ENCODE results near the gene UFD1. TPM values are rescaled to one million over a fixed set of nuclear protein-coding genes. Genes with fewer than 3 reads are reported as not detected.

Gene UFD1
- total and polyA plus RNA-seq, 2 of the 13 experiments (the other 11 are each of a cell fraction or from before 2014, with no cell fraction given), result 47.9 to 51.1 TPM

DNA sequence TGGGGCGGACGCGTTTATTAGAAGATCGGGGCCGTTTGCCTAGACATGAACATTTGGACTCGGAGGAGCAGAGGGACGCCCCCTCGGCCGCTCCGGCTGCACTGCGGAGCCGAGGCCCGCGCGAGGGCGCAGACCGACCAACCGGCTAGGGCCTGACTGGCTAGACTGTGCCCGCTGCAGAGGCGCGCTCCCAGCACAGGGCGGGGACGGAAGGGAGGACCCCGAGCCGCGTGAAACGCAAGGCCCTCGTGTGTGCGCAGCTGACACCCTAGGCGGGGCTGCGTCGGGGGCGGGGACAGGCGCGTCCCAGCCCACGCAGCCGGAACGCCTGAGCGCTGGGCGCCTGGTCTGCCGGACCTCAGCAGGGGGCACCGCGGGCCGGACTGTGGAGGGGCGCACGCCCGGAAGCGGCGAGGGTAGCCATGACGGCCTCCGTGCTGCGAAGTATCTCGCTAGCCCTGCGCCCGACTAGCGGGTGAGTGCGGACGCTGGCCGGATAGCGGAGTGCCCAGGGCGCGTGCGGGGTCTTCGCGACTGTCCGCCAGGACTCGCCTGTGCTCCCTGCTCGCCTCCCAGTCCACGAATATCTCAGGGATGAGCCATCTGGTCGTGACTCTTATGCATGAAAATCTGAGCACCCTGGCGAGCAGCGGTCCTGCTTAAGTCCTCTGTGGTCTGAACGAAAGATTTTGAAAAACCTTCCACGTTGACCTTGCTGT is 46.7 kb downstream of the UFD1 start, which contains the start of gene MRPL40 (continued):
- TF ChIP-seq, protein P1, sequence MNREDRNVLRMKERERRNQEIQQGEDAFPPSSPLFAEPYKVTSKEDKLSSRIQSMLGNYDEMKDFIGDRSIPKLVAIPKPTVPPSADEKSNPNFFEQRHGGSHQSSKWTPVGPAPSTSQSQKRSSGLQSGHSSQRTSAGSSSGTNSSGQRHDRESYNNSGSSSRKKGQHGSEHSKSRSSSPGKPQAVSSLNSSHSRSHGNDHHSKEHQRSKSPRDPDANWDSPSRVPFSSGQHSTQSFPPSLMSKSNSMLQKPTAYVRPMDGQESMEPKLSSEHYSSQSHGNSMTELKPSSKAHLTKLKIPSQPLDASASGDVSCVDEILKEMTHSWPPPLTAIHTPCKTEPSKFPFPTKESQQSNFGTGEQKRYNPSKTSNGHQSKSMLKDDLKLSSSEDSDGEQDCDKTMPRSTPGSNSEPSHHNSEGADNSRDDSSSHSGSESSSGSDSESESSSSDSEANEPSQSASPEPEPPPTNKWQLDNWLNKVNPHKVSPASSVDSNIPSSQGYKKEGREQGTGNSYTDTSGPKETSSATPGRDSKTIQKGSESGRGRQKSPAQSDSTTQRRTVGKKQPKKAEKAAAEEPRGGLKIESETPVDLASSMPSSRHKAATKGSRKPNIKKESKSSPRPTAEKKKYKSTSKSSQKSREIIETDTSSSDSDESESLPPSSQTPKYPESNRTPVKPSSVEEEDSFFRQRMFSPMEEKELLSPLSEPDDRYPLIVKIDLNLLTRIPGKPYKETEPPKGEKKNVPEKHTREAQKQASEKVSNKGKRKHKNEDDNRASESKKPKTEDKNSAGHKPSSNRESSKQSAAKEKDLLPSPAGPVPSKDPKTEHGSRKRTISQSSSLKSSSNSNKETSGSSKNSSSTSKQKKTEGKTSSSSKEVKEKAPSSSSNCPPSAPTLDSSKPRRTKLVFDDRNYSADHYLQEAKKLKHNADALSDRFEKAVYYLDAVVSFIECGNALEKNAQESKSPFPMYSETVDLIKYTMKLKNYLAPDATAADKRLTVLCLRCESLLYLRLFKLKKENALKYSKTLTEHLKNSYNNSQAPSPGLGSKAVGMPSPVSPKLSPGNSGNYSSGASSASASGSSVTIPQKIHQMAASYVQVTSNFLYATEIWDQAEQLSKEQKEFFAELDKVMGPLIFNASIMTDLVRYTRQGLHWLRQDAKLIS (CRISPR knock-in tag; IDR thresholded peaks at IDR 0.05), result peak; percentile 84
- TF ChIP-seq SOX6 (IDR thresholded peaks at IDR 0.05) (no peak), SOX6 (CRISPR knock-in tag; IDR thresholded peaks at IDR 0.05) (peak; percentile 88), ZNF33A (CRISPR knock-in tag; IDR thresholded peaks at IDR 0.05; ENCODE audit: borderline replicate concordance) (no peak), ZNF335 (CRISPR knock-in tag; IDR thresholded peaks at IDR 0.05) (peak; percentile 81; the same call in 1 of the 2 replicates), FOXC1 (CRISPR knock-in tag; IDR thresholded peaks at IDR 0.05; ENCODE audit: borderline replicate concordance) (peak; percentile 96), NFE2L1 (CRISPR knock-in tag; IDR thresholded peaks at IDR 0.05; ENCODE audit: borderline replicate concordance) (no peak), JUND (CRISPR knock-in tag; IDR thresholded peaks at IDR 0.05) (peak; percentile 92), FOXM1 (CRISPR knock-in tag; IDR thresholded peaks at IDR 0.05) (peak; percentile 46; the same call in 1 of the 2 replicates), MED1 (CRISPR knock-in tag; IDR thresholded peaks at IDR 0.05) (peak; percentile 93), ZIK1 (CRISPR knock-in tag; IDR thresholded peaks at IDR 0.05; ENCODE audit: borderline replicate concordance, low read depth) (peak; percentile 97), ZBTB1 (CRISPR knock-in tag; IDR thresholded peaks at IDR 0.05; ENCODE audit: borderline replicate concordance) (peak; percentile 77; the same call in 1 of the 2 replicates), REXO4 (CRISPR knock-in tag; IDR thresholded peaks at IDR 0.05; ENCODE audit: borderline replicate concordance) (no peak), BRD4 (CRISPR knock-in tag; IDR thresholded peaks at IDR 0.05) (peak; percentile 98; the same call in 1 of the 2 replicates), STAT5B (CRISPR knock-in tag; IDR thresholded peaks at IDR 0.05) (peak; percentile 94; the same call in 1 of the 2 replicates), ZNF556 (CRISPR knock-in tag; IDR thresholded peaks at IDR 0.05; ENCODE audit: borderline replicate concordance) (peak; percentile 78), NCOR1 (IDR thresholded peaks at IDR 0.05; ENCODE audit: borderline replicate concordance, low read length) (peak; percentile 53; the same call in 1 of the 2 replicates)
- TF ChIP-seq, protein P2, sequence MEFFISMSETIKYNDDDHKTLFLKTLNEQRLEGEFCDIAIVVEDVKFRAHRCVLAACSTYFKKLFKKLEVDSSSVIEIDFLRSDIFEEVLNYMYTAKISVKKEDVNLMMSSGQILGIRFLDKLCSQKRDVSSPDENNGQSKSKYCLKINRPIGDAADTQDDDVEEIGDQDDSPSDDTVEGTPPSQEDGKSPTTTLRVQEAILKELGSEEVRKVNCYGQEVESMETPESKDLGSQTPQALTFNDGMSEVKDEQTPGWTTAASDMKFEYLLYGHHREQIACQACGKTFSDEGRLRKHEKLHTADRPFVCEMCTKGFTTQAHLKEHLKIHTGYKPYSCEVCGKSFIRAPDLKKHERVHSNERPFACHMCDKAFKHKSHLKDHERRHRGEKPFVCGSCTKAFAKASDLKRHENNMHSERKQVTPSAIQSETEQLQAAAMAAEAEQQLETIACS (CRISPR knock-in tag; IDR thresholded peaks at IDR 0.05), result peak; percentile 91
- TF ChIP-seq, protein P3, sequence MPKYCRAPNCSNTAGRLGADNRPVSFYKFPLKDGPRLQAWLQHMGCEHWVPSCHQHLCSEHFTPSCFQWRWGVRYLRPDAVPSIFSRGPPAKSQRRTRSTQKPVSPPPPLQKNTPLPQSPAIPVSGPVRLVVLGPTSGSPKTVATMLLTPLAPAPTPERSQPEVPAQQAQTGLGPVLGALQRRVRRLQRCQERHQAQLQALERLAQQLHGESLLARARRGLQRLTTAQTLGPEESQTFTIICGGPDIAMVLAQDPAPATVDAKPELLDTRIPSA (CRISPR knock-in tag; IDR thresholded peaks at IDR 0.05; ENCODE audit: borderline replicate concordance), result peak; percentile 99
- TF ChIP-seq, protein P4, sequence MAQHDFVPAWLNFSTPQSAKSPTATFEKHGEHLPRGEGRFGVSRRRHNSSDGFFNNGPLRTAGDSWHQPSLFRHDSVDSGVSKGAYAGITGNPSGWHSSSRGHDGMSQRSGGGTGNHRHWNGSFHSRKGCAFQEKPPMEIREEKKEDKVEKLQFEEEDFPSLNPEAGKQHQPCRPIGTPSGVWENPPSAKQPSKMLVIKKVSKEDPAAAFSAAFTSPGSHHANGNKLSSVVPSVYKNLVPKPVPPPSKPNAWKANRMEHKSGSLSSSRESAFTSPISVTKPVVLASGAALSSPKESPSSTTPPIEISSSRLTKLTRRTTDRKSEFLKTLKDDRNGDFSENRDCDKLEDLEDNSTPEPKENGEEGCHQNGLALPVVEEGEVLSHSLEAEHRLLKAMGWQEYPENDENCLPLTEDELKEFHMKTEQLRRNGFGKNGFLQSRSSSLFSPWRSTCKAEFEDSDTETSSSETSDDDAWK (CRISPR knock-in tag; IDR thresholded peaks at IDR 0.05), result no peak

Measured in HepG2 (cell line).